Liver (tissue), 9 donors: ENCODE measurements around the gene PLAC9. TPM values are rescaled to one million over a fixed set of nuclear protein-coding genes. Genes with fewer than 3 reads are reported as not detected.

Experiments
- DNase-seq: peaks from one replicate; pipeline ENCODE4 v3.0.0-alpha.2; 2017; ENCODE audit warnings: low spot score
- H3K27ac ChIP-seq, 2 donors: one replicate each; pipeline ENCODE4 v1.7.0; 2013; ENCODE audit warnings: inconsistent platforms in 2 of 2, low read length in 2 of 2, control low read depth in 1 of 2, low read depth in 1 of 2, mild to moderate bottlenecking in 1 of 2
- H3K27me3 ChIP-seq, 4 donors: one replicate each; pipeline versions ENCODE4 v1.6.1 to v1.7.0; 2013; ENCODE audit warnings: low read length in 3 of 4, inconsistent platforms in 1 of 4, mild to moderate bottlenecking in 1 of 4, moderate library complexity in 1 of 4; ENCODE audit not compliant: control insufficient read depth in 4 of 4, insufficient read depth in 4 of 4
- H3K36me3 ChIP-seq, 4 donors: one replicate each; pipeline versions ENCODE4 v1.6.1 to v1.7.0; 2013; ENCODE audit warnings: low read length in 3 of 4, mild to moderate bottlenecking in 3 of 4, low read depth in 1 of 4, moderate library complexity in 1 of 4; ENCODE audit not compliant: control insufficient read depth in 4 of 4, insufficient read depth in 3 of 4
- H3K4me1 ChIP-seq, 4 donors: one replicate each; pipeline versions ENCODE4 v1.6.1 to v1.7.0; 2013; ENCODE audit warnings: low read length in 3 of 4, mild to moderate bottlenecking in 3 of 4, moderate library complexity in 1 of 4; ENCODE audit not compliant: control insufficient read depth in 4 of 4, insufficient read depth in 4 of 4
- H3K4me3 ChIP-seq, 3 donors: one replicate each; pipeline versions ENCODE4 v1.6.1 to v1.7.0; 2013; ENCODE audit warnings: low read length in 3 of 3, control low read depth in 1 of 3, low read depth in 1 of 3, mild to moderate bottlenecking in 1 of 3
- H3K9ac ChIP-seq, 2 donors: one replicate each; pipeline ENCODE4 v1.7.0; 2013; ENCODE audit warnings: low read length in 2 of 2, mild to moderate bottlenecking in 2 of 2, moderate library complexity in 2 of 2, control low read depth in 1 of 2, low read depth in 1 of 2
- H3K9me3 ChIP-seq, 4 donors: one replicate each; pipeline versions ENCODE4 v1.6.1 to v1.7.0; 2013; ENCODE audit warnings: low read length in 3 of 4; ENCODE audit not compliant: control insufficient read depth in 4 of 4
- EGR1 ChIP-seq, 2 donors: IDR thresholded peaks; 2 replicates each; pipeline ENCODE4 v1.6.1; 2016 to 2018; ENCODE audit warnings: antibody characterized with exemption in 2 of 2, low read depth in 2 of 2
- FOXA1 ChIP-seq: IDR thresholded peaks from 2 replicates; pipeline ENCODE4 v1.6.1; 2016; ENCODE audit warnings: antibody characterized with exemption
- FOXA2 ChIP-seq: IDR thresholded peaks from 2 replicates; pipeline ENCODE4 v1.6.1; 2016; ENCODE audit warnings: antibody characterized with exemption
- GABPA ChIP-seq, 2 donors: IDR thresholded peaks in 1 of 2; conservative IDR thresholded peaks in 1 of 2; 2 replicates each; pipeline ENCODE4 v1.6.1; 2016; ENCODE audit warnings: antibody characterized with exemption in 2 of 2, mild to moderate bottlenecking in 1 of 2, moderate library complexity in 1 of 2
- HNF4A ChIP-seq, 2 donors: conservative IDR thresholded peaks; 2 replicates each; pipeline ENCODE4 v1.6.1; 2016; ENCODE audit warnings: antibody characterized with exemption in 2 of 2, mild to moderate bottlenecking in 2 of 2
- HNF4G ChIP-seq: IDR thresholded peaks from 2 replicates; pipeline ENCODE4 v1.6.1; 2016; ENCODE audit warnings: antibody characterized with exemption
- JUND ChIP-seq, 2 donors: IDR thresholded peaks; 2 replicates each; pipeline ENCODE4 v1.6.1; 2016; ENCODE audit warnings: antibody characterized with exemption in 2 of 2
- MAX ChIP-seq: IDR thresholded peaks from 2 replicates; pipeline ENCODE4 v1.6.1; 2016; ENCODE audit warnings: antibody characterized with exemption
- NR2F2 ChIP-seq: IDR thresholded peaks from 2 replicates; pipeline ENCODE4 v1.6.1; 2016; ENCODE audit warnings: antibody characterized with exemption
- RAD21 ChIP-seq, 2 donors: IDR thresholded peaks; 2 replicates each; pipeline ENCODE4 v1.6.1; 2016; ENCODE audit warnings: antibody characterized with exemption in 2 of 2, mild to moderate bottlenecking in 2 of 2
- RXRA ChIP-seq, 2 donors: IDR thresholded peaks; 2 replicates each; pipeline ENCODE4 v1.6.1; 2017 to 2018; ENCODE audit warnings: antibody characterized with exemption in 2 of 2, mild to moderate bottlenecking in 1 of 2
- SP1 ChIP-seq: IDR thresholded peaks from 2 replicates; pipeline ENCODE4 v1.6.1; 2018; ENCODE audit warnings: antibody characterized with exemption, mild to moderate bottlenecking
- TAF1 ChIP-seq: conservative IDR thresholded peaks from 2 replicates; pipeline ENCODE4 v1.6.1; 2016; ENCODE audit warnings: antibody characterized with exemption, mild to moderate bottlenecking
- YY1 ChIP-seq: IDR thresholded peaks from 2 replicates; pipeline ENCODE4 v1.6.1; 2016; ENCODE audit warnings: antibody characterized with exemption, mild to moderate bottlenecking
- ZBTB33 ChIP-seq: IDR thresholded peaks from 2 replicates; pipeline ENCODE4 v1.6.1; 2016; ENCODE audit warnings: antibody characterized with exemption
- WGBS: extraction: QIAGEN DNeasy Blood & Tissue Kit; methylation state at CpG from one replicate; pipeline ENCODE4 v1.1.7; 2013; 5-methylcytosine and 5-hydroxymethylcytosine counted together
- polyA plus RNA-seq, 2 donors: library from polyadenylated mRNA; stranded (reverse) in 1 of 2; unstranded in 1 of 2; fragments of 200-250 nt in 1 of 2; fragments of >200 nt in 1 of 2; fragmentation: Nextera tagmentation in 1 of 2; extraction: Ambion mirVana in 1 of 2; gene quantifications; one replicate each; pipeline versions ENCODE4 v1.2.1 to v1.2.3, GENCODE V29; 2013 to 2015
- total RNA-seq, 2 donors: library from RNA; depleted of rRNA; stranded (reverse); fragments of >200 nt; gene quantifications; one replicate each; pipeline ENCODE4 v1.2.3, GENCODE V29; 2014
- TF ChIP-seq, protein P1 (sequence below): fragments of 150-350 bp; IDR thresholded peaks from 2 replicates; pipeline ENCODE4 v1.5.1; 2017; ENCODE audit warnings: improper control_type of control experiment, low read depth, low read length; ENCODE audit not compliant: missing input control
- TF ChIP-seq, protein P2 (sequence below): IDR thresholded peaks from 2 replicates; pipeline ENCODE4 v1.6.1; 2016; ENCODE audit warnings: antibody characterized with exemption
- TF ChIP-seq, protein P3 (sequence below): IDR thresholded peaks from 2 replicates; pipeline ENCODE4 v1.6.1; 2016; ENCODE audit warnings: antibody characterized with exemption, mild to moderate bottlenecking
- donor health status: healthy.
- donor health status: healthy.
- donor health status: healthy.
- donor health status: healthy.
- donor health status: healthy.

Gene PLAC9
- total and polyA plus RNA-seq, 4 donors: 0.67 to 5.6 (median 2.1) TPM

- no peaks in the 10 kb centered on the region for H3K9me3 ChIP-seq
- no peaks in the 10 kb centered on the region for H3K27me3 ChIP-seq
- WGBS: 100% methylated on average over 3 of the region's 3 CpGs
- no peak overlapping the region for H3K9ac ChIP-seq
- TF ChIP-seq YY1 (no peak), ZBTB33 (no peak), TAF1 (no peak), NR2F2 (no peak), MAX (no peak), SP1 (no peak), GABPA (IDR thresholded peaks at IDR 0.05 in 1 of 2, conservative IDR thresholded peaks at IDR 0.05 in 1 of 2) (no peak), FOXA1 (no peak), JUND (IDR thresholded peaks at IDR 0.05) (no peak)
- TF ChIP-seq, protein P1, sequence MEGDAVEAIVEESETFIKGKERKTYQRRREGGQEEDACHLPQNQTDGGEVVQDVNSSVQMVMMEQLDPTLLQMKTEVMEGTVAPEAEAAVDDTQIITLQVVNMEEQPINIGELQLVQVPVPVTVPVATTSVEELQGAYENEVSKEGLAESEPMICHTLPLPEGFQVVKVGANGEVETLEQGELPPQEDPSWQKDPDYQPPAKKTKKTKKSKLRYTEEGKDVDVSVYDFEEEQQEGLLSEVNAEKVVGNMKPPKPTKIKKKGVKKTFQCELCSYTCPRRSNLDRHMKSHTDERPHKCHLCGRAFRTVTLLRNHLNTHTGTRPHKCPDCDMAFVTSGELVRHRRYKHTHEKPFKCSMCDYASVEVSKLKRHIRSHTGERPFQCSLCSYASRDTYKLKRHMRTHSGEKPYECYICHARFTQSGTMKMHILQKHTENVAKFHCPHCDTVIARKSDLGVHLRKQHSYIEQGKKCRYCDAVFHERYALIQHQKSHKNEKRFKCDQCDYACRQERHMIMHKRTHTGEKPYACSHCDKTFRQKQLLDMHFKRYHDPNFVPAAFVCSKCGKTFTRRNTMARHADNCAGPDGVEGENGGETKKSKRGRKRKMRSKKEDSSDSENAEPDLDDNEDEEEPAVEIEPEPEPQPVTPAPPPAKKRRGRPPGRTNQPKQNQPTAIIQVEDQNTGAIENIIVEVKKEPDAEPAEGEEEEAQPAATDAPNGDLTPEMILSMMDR: no peak
- TF ChIP-seq, protein P2, sequence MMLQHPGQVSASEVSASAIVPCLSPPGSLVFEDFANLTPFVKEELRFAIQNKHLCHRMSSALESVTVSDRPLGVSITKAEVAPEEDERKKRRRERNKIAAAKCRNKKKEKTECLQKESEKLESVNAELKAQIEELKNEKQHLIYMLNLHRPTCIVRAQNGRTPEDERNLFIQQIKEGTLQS: no peak
- peaks cover 7 to 59% (median 34%) of the 10 kb centered on the region in 4 donors for H3K36me3 ChIP-seq
- no peak overlapping the region for H3K4me3 ChIP-seq
- no peak for DNase-seq
- no peak overlapping the region for H3K27ac ChIP-seq
- H3K4me1 ChIP-seq: peaks cover 0 to 3% (median 0%) of the 10 kb centered on the region in 4 donors
Observed at GRCh38 chr10:80153460-80153859, 20.9 kb downstream of the PLAC9 start.

- Histone ChIP-seq H3K27ac (no peak overlapping the region), H3K9ac (no peak overlapping the region), H3K4me1 (peaks cover 0 to 3% (median 0%) of the 10 kb centered on the region in 4 donors), H3K9me3 (no peaks in the 10 kb centered on the region), H3K27me3 (no peaks in the 10 kb centered on the region), H3K4me3 (no peak overlapping the region), H3K36me3 (peaks cover 7 to 63% (median 35%) of the 10 kb centered on the region in 4 donors)
- DNase-seq: no peak
- no peak for TF ChIP-seq HNF4G
- no peak for TF ChIP-seq YY1
- TF ChIP-seq, protein P2: no peak
- TF ChIP-seq, protein P1: no peak
- no peak for TF ChIP-seq MAX
- no peak for TF ChIP-seq JUND (IDR thresholded peaks at IDR 0.05)
- no peak for TF ChIP-seq RXRA (IDR thresholded peaks at IDR 0.05)
- TF ChIP-seq ZBTB33: no peak
- no peak for TF ChIP-seq EGR1 (IDR thresholded peaks at IDR 0.05; ENCODE audit: low read depth in 2 of 2)
- TF ChIP-seq HNF4A (conservative IDR thresholded peaks at IDR 0.05): no peak
- TF ChIP-seq FOXA1: no peak
- TF ChIP-seq FOXA2: no peak
- no peak for TF ChIP-seq GABPA (IDR thresholded peaks at IDR 0.05 in 1 of 2, conservative IDR thresholded peaks at IDR 0.05 in 1 of 2)
- TF ChIP-seq NR2F2: no peak
- TF ChIP-seq RAD21 (IDR thresholded peaks at IDR 0.05): no peak
- no peak for TF ChIP-seq TAF1
- TF ChIP-seq, protein P3, sequence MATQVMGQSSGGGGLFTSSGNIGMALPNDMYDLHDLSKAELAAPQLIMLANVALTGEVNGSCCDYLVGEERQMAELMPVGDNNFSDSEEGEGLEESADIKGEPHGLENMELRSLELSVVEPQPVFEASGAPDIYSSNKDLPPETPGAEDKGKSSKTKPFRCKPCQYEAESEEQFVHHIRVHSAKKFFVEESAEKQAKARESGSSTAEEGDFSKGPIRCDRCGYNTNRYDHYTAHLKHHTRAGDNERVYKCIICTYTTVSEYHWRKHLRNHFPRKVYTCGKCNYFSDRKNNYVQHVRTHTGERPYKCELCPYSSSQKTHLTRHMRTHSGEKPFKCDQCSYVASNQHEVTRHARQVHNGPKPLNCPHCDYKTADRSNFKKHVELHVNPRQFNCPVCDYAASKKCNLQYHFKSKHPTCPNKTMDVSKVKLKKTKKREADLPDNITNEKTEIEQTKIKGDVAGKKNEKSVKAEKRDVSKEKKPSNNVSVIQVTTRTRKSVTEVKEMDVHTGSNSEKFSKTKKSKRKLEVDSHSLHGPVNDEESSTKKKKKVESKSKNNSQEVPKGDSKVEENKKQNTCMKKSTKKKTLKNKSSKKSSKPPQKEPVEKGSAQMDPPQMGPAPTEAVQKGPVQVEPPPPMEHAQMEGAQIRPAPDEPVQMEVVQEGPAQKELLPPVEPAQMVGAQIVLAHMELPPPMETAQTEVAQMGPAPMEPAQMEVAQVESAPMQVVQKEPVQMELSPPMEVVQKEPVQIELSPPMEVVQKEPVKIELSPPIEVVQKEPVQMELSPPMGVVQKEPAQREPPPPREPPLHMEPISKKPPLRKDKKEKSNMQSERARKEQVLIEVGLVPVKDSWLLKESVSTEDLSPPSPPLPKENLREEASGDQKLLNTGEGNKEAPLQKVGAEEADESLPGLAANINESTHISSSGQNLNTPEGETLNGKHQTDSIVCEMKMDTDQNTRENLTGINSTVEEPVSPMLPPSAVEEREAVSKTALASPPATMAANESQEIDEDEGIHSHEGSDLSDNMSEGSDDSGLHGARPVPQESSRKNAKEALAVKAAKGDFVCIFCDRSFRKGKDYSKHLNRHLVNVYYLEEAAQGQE: no peak
- no peak for TF ChIP-seq SP1
- WGBS: 96% methylated on average over 5 of the region's 5 CpGs
Observed at GRCh38 chr10:80154626-80154977, 22.1 kb downstream of the PLAC9 start.
